Body of pancreas (tissue), 4 donors: ENCODE data around the gene FAM184B.

ENCODE experiments used
- CTCF ChIP-seq, 7 experiments: fragments of 450-650 bp in 4 of 7; fragments of 200-600 bp in 3 of 7; sonication (generic) in 3 of 7; IDR thresholded peaks; one replicate each; pipeline ENCODE4 v1.5.1; 2016 to 2019; ENCODE audit warnings: antibody characterized with exemption in 7 of 7
- POLR2A ChIP-seq, 3 donors: fragments of 450-650 bp; IDR thresholded peaks; one replicate each; pipeline ENCODE4 v1.6.1; 2016; ENCODE audit warnings: antibody characterized with exemption in 3 of 3, mild to moderate bottlenecking in 2 of 3

DNA sequence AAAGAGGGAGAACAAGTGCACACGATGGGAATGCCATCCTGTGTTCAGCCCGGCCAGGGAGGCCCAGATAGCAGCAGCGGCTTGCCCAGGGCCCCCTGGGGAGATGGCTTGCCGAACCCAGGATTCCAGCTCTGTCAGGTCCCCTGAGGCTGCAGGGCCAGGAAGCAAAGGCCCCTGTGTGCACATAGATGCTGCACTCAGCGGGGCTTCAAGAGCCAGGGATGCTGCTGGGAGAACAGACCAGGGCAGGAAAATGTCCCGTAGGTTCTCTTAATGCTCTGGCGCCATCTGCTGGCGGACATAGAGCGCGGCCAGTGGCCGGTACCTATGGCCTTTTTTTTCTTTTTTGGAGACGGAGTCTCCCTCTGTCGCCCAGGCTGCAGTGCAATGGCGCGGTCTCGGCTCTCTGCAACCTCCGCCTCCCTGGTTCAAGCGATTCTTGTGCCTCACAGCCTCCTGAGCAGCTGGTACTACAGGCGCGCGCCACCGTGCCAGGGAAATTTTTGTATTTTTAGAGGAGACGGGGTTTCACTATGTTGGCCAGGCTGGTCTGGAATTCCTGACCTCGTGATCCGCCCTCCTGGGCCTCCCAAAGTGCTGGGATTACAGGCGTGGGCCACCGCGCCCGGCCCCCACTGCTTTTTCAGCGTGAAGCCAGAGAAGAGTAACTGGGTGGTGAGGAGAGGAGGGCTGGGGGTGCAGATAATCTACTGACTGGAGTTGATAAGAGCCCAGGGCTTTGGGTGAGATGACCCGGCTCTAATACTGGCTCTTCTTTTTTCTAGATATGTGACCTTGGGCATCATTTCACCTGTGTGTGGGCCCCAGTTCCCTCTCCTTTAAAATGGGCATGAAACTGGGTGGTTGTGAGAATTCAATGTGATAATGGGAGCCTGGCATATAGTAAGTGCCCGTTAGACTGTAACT is 144.5 kb downstream of the FAM184B start:
- no peak for TF ChIP-seq POLR2A (IDR thresholded peaks at IDR 0.05)
- TF ChIP-seq CTCF (IDR thresholded peaks at IDR 0.05) = peak; percentile 68 to 90 (median 78)
